T-helper 1 cell (primary cell): Measurements from ENCODE around the gene SLC1A4.

Experiments
- DNase-seq, 5 donors: peaks; one replicate each; pipeline ENCODE4 v3.0.0-alpha.2; 2012 to 2020

The SLC1A4 gene

GRCh38 chr2:65055422-65056214 is 66.4 kb downstream of the SLC1A4 start:
- DNase-seq, result peak in 3 of 5 donors; percentile 43 to 66 (median 50)

GRCh38 chr2:65056215-65057053 is 67.2 kb downstream of the SLC1A4 start, which contains the start of gene CEP68:
Gene CEP68 (plus strand): TSS chr2:65056416. CDS start chr2:65069445, 13,029 bp downstream.
- peak; percentile 91 to 97 (median 95) for DNase-seq

GRCh38 chr2:65057054-65057375 is 67.8 kb downstream of the SLC1A4 start:
- peak in 1 of 5 donors; percentile 15 for DNase-seq

GRCh38 chr2:65057391-65058052 is 68.3 kb downstream of the SLC1A4 start:
- DNase-seq, result peak in 4 of 5 donors; percentile 32 to 86 (median 49)

GRCh38 chr2:65059071-65059470 is 69.9 kb downstream of the SLC1A4 start:
- no peak for DNase-seq

GRCh38 chr2:65061146-65061909 is 72.1 kb downstream of the SLC1A4 start:
- DNase-seq, result no peak

GRCh38 chr2:65061910-65062339 is 72.7 kb downstream of the SLC1A4 start:
- no peak for DNase-seq

- no peak for DNase-seq
Measured at GRCh38 chr2:65062843-65063825, 73.9 kb downstream of the SLC1A4 start.

GRCh38 chr2:65064728-65065552 is 75.7 kb downstream of the SLC1A4 start:
- peak in 3 of 5 donors; percentile 26 to 78 (median 32) for DNase-seq

- peak in 1 of 5 donors; percentile 11 for DNase-seq
Measured at GRCh38 chr2:65067806-65068553, 78.8 kb downstream of the SLC1A4 start.

- DNase-seq, result no peak
Measured at GRCh38 chr2:65069439-65069824, 80.2 kb downstream of the SLC1A4 start.

GRCh38 chr2:65070172-65070830 is 81.1 kb downstream of the SLC1A4 start:
- DNase-seq, result no peak

GRCh38 chr2:65070856-65071255 is 81.7 kb downstream of the SLC1A4 start:
- DNase-seq, result no peak

GRCh38 chr2:65071499-65072180 is 82.4 kb downstream of the SLC1A4 start:
- DNase-seq, result no peak

GRCh38 chr2:65072181-65072970 is 83.2 kb downstream of the SLC1A4 start:
- DNase-seq, result no peak
